ENCODE data around the gene TP53.
"Not testable (repeated sequence)": the region's sequence is repeated elsewhere in the genome, so short reads cannot be mapped to it uniquely, and the experiment has no call there.

Gene TP53

DNA sequence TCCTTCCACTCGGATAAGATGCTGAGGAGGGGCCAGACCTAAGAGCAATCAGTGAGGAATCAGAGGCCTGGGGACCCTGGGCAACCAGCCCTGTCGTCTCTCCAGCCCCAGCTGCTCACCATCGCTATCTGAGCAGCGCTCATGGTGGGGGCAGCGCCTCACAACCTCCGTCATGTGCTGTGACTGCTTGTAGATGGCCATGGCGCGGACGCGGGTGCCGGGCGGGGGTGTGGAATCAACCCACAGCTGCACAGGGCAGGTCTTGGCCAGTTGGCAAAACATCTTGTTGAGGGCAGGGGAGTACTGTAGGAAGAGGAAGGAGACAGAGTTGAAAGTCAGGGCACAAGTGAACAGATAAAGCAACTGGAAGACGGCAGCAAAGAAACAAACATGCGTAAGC, 12.4 kb downstream of the TP53 start:
- no peak for DNase-seq (ENCODE audit: low read depth)

DNA sequence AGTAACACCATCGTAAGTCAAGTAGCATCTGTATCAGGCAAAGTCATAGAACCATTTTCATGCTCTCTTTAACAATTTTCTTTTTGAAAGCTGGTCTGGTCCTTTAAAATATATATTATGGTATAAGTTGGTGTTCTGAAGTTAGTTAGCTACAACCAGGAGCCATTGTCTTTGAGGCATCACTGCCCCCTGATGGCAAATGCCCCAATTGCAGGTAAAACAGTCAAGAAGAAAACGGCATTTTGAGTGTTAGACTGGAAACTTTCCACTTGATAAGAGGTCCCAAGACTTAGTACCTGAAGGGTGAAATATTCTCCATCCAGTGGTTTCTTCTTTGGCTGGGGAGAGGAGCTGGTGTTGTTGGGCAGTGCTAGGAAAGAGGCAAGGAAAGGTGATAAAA, 14.1 kb downstream of the TP53 start:
- no peak for DNase-seq (ENCODE audit: low read depth)

DNA sequence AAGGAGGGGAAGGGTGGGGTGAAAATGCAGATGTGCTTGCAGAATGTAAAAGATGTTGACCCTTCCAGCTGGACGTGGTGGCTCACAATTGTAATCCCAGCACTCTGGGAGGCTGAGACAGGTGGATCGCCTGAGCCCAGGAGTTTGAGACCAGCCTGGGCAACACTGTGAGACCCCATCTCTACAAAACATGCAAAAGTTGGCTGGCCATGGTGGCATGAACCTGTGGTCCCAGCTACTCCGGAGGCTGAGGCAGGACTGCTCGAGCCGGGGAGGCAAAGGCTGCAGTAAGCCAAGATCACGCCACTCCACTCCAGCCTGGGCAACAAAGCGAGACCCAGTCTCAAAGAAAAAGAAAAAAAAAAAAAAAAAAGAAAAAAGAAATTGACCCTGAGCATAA, 18.8 kb downstream of the TP53 start:
- no peak for DNase-seq (ENCODE audit: low read depth)

DNA sequence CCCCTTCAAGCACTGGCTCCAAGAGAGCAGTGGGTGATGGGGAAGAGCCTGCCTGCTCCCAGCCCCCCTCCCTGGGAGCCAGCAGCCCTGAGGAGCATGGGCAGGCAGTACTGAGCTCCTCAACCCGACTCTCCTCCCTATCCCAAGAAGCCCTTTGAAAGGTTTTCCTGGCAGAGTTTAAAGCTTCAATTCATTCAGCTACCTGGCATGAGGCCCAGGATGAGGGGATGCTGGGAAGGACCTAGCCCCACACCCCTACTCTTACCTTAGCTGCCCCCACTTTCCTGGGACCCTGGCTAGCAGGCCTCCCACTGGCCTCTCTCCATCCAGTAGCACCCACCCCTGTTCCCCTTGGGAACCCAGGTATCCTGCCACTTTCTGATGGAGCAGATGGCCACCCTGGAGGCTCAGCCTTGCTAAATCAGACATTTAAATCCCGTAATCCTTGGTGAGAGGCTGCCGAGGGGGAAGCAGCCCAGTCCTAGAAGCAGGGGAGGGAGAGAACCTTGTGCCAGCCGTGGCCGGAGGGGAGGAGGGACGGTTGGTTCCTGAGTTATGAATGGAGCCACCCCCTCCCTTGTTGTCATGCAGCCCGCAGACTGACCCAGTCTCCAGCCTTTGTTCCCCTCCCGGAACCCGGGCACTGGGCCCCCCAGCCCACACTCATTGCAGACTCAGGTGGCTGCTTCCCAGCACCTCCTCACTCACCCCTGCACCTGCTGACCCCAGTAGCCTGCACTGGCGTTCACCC, 19.5 kb downstream of the TP53 start:
- no peak for DNase-seq (ENCODE audit: low read depth)

DNA sequence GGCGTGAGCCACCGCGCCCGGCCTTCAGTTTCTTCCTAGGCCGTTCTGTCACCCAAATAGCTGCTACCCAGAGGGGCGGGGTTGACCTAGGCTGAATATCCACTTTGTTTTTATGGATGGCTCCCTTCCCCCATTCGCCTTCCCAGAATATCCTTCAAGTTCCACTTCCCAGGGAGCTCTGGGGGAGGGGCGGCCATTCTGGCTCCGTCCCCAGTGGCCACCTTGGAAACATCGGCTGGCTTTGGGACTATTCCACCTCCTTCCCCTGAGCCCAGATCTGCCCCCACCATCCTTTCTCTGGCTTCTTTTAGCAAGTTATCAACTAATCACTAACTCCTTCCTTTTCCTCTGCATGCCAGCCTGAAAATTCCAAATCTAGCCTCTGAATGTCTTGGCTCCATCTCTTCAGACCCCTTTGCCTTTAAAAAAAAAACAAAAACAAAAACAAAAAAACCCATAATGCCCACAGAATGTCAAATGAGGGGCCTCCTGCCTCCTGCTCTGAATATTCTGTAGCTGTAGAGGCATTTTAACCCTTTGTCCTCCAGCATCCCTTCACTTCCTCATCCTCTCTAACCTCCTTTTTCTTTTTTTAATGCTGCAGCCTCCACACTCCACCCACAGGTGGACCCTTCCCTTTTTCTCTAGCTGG, 30.2 kb downstream of the TP53 start:
- DNase-seq (ENCODE audit: low read depth): no peak

DNA sequence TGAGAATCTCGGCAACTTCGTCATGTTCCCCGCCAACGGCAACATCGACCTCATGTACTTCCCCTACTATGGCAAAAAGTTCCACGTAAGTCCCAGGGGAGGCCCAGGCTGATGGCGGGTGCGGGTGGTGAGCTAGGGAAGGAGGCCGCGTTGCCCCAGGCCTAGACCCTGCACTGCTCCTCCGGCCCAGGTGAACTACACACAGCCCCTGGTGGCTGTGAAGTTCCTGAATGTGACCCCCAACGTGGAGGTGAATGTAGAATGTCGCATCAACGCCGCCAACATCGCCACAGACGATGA, 31.8 kb downstream of the TP53 start:
- no peak for DNase-seq (ENCODE audit: low read depth)

DNA sequence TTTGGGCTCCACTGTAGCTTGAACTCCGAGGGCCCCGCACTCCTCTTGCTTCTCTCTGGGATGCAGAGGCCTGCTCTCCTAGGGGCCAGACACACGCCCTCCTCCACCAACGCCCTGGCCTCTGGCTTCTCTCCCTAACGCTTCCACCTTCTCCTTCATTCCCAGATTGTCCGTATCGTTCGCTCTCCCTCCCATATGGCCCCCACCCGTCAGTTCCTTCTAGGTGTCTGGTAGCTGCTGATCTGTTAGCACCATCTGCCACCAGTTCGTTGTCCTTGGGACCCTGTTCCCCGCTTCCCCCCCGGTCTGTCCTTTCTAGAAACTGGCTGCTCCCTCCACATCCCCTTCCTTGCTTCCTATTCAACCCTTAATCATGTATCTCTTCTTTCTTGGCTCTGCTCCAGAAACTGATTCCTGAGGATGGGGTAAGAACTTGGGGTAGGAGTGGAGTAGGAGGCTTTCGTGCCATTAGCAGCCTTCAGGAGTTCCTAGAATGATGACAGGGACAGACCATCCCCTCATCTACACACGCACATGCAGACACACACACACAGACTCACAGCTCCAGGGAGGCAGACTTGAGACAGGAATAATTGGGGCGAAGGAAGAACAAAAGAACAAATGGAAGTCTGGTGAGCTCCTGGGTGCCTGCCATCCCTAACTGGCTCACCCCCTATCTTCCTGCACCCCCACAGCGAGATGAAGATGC, 32.3 kb downstream of the TP53 start:
- no peak for DNase-seq (ENCODE audit: low read depth)

DNA sequence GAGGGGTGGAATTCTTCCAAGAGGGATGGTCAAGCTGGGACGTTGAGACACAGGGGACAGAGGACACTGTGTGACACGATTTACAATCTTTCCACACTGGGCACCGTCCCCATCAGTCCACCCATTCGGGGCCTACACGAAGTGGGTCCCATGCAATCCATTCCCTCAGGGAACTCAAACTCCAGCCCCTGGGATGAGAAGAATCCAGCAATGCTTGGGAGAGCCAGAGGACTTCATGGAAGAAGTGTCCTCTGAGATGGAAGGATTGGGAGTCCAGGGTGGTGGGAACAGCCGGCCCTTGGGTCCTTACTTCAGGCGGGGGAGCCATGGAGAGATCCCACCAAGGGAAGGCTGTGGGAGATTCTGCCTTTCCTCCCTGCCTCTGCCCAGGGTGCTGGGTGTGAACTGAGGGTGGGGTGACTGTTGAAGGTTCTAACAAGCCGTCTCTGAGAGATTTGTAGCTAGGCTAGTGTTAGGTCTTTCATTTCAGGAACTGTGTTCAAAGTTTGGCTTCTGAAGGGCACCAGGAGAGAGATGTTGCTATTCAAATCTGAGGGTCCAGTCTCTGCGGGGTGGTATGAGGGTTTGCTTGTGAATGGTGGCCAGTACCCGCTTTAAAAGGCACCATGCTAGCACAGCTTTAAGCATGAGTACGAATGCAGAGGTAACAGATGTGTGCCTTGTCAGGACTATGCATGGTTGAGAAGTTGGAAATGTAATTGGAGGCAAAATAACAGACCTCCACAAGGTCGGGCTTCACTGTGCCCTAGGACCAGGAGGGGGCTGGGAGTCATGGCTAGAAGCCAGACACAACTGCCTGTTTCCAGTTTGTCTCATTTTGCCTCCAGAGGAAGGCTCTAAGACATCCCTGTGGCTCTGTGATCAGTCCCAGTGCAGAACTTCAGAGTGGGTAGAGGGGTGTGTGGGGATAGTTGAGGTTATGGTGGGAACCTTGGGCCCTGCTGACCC, 34.6 kb downstream of the TP53 start:
- DNase-seq (ENCODE audit: low read depth): no peak

DNA sequence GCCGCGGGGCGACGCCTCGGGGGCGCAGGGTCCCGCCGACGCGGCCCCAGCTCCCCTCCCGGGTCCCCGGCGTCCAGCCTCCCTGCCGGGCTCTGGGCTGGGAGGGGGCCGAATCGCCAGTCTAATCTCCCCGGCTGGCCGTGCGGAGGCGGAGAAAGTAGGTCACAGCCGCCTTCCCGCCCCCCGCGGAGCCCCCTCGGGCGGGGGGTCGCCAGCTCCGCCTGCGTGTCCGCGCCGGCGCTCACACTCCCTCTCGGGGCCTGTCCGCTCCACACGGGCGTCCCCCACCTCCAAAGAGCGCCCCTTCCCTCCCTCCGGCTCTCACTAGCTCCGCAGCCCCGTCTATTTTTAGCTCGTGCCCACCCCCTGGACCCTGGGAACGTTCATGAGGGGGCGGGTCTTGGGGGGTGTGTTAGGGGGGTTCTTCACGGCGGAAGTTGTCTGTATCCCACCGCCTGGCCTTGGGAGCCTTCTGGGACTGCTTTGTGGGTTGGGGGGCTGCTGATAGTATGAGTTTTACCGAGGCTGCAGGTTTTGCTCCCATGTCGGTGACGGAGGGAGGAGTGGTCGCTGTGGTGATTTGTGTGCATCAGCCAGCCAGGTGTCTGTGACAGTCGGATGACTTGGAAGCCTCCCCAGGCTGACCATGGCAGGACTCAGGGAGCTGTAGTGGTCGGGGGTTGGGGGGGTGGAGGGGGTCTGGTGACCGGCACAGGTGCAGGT, 35.5 kb downstream of the TP53 start:
- DNase-seq (ENCODE audit: low read depth): no peak

DNA sequence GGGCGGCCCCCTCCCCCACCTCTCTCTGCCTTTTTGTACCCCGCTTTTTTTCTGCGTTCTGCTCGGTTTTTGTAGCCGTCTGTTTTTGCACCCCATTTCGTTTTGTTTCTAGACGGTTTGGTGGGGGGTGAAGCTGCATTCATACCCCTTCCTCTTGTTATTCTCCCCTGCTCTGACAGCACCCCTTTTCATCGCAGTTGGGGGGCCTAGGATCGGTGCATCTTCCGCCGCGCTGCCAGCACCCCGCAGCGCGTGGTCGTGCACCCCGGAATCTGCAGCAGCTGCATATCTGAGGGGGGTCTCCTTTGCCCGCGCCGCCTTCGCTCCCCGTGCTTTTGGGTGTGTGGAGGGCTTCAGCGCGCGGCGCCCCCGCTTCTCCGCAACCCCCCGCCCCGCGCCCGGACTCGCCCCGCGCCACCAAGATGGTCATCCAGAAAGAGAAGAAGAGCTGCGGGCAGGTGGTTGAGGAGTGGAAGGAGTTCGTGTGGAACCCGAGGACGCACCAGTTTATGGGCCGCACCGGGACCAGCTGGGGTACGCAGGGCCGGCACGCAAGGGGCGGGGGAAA, 36.1 kb downstream of the TP53 start:
- DNase-seq (ENCODE audit: low read depth): no peak

DNA sequence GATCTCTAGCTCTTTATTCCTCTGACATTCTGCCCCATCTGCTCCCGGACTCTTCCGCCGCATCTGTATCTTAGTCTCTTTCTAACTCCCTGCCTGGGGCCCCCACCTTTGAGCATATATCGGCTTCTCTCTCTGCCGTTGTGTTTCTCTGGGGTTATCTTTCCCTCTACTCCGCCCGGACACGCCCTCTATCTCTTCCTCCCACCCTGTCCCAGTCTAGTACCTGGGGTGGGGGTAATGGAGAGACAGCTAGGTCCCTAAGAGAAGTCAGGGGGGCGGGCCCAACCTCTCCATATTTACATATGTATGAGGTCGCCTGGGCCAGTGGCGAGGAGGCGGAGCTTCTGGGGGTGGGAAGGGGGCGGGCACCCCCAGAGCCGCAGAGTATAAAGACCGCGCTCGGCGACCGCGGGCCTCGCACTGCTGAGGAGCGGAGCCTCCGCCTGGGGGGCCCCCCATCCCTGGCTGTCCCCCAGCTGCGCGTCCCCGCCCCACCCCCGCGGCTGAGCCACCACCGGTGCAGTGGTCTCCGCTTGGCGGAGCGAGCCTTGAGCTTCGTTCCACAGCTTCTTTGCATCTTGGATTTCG, 36.7 kb downstream of the TP53 start, which contains the start of gene ATP1B2:
ATP1B2 (plus strand) TSS at position 418 of the 588 bp plus-strand sequence. CDS start 593 bp downstream, outside the sequence.
- peak; percentile 61 for DNase-seq (ENCODE audit: low read depth)

DNA sequence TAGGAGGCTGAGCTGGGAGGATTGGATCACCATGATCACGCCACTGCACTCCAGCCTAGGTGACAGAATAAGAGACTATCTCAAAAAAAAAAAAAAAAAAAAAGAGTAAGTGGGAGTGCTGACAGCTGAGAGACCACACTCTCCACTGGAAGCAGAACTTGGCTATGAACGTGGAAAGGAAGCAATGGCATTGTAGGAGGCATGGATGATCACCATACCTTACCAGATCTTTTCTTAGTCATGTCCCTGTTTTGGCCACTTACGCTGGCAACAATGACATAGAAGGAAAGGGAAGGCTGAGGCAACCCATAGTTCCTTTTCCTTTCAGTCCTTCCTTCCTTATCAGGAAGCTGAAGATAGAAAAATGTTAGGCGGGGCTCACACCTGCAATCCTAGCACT, 40.3 kb downstream of the TP53 start:
- DNase-seq (ENCODE audit: low read depth): no peak

DNA sequence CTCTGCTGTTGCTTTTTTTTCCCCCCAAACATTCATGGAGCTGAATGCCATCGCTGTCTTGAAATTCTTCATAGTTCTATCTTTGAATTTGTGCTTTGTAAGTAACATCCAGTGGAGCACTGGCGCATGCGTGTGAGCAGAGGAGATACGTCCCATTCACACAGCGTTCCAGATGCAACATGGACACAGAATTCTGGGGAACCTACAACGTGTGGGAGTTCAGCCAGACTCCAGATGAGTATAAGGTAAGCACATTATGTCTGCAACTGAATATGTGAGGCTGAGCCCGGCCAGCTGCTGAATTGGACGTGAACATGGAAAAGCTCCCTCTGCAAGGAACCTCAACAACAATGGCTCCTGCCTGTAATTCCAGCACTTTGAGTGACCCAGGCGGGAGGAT, 40.8 kb downstream of the TP53 start:
- DNase-seq (ENCODE audit: low read depth): no peak

DNA sequence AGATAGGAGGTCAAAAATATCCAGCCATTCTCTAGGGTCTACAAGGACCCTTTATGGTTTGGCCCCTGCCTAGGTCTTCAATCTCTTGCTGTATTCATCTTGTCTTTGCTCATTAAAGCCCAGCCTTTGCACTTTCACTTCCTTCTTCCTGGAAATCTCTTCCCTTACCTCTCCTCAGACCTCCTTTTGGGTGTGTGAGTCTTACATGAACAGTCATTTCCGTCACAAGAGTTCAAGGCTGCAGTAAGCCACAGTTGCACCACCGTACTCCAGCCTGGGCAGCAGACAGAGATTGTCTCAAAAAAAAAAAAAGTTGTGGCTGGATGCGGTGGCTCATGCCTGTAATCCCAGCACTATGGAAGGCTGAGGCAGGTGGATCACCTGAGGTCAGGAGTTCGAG, 42.5 kb downstream of the TP53 start:
- no peak for DNase-seq (ENCODE audit: low read depth)

DNA sequence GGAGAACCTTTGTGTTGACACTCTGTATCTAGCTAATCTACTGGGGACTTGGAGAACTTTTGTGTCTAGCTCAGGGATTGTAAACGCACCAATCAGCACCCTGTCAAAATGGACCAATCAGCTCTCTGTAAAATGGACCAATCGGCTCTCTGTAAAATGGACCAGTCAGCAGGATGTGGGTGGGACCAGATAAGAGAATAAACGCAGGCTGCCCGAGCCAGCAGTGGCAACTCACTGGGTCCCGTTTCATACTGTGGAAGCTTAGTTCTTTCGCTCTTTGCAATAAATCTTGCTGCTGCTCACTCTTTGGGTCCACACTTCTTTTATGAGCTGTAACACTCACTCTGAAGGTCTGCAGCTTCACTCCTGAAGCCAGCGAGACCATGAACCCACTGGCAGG, 45.7 kb downstream of the TP53 start:
- not testable (repeated sequence) for DNase-seq (ENCODE audit: low read depth)

DNA sequence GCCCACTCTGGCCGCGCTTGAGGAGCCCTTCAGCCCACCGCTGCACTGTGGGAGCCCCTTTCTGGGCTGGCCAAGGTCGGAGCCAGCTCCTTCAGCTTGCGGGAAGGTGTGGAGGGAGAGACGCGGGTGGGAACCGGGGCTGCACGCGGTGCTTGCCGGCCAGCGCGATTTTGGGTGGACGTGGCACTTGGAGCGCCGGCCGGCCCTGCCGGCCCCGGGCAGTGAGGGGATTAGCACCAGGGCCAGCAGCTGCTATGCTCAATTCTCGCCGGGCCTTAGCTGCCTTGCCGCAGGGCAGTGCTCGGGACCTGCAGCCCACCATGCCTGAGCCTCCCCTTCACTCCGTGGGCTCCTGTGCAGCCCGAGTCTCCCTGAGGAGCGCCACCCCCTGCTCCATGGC, 46.5 kb downstream of the TP53 start:
- no peak for DNase-seq (ENCODE audit: low read depth)

DNA sequence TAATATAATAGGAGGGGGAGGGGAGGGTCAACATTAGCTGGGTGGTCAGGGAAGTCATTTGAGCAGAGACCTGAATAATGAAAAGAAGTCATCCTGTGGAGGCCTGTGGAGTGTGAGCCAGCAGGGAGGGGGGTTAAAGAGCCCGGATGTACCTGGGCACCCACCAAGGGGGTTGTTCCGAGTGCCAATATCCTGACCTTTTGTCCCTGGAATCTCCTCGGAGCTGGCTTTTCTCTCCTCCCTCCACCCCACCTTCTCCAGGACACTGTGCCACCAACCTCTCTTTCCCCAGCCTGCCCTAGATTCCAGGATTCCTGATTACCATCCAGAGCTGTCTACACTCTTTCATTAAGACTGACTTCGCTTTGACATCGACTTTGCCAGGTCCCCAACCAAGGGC, 51.1 kb downstream of the TP53 start:
- DNase-seq (ENCODE audit: low read depth): no peak

DNA sequence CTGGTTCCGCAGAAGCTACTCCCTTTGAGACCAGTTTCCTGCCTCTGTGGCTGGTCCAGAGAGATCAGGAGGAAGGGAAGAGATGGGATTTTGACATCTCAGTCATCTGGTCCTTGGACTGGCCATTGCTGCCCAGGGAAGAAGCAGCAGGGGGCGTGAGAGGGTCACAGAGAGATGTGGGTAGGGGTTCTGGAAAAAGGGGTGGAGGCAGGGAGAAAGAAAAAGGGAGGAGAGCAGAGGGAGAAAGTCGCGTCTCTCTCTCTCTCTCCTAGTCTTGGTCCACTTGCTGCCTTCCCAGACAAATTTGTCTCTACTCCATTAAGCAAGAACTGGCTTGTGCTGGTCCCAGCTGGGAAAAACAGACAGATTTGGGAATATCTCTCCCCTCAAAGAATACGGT, 52.9 kb downstream of the TP53 start:
- no peak for DNase-seq (ENCODE audit: low read depth)

DNA sequence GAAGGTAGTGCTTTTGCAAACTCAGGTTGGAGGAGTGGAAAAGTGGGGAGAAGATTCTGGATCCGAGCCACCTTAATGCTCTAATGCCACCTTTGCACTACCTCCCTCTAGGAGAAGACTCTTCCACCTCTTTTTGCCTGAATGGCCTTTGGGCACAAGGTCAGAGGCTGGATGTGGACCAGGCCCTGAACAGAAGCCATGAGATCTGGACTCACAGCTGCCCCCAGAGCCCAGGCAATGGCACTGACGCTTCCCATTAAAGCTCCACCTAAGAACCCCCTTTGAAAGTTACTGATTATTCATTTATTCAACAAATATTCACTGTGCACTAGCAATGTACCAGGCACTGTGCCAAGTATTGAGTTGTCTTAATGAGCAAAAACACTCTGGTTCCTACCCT, 54.2 kb downstream of the TP53 start:
- no peak for DNase-seq (ENCODE audit: low read depth)

DNA sequence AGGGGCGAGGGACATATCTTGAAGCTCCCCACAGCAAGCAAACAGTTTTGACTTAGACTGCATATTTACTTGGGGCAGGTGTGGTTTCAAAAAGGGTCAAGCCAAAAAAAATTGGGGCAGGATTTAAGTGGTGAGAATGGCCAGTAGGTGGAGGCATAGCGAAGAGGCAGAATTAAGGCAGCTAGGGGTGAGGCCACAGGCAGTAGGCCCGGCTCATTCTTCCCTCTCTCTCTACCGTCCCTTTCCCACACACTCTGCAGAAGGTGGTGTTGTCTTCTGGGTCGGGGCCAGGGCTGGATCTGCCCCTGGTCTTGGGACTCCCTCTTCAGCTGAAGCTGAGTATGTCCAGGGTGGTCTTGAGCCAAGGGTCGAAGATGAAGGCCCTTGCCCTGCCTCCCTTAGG, 54.8 kb downstream of the TP53 start:
- no peak for DNase-seq (ENCODE audit: low read depth)
